Tibial nerve (tissue), 4 donors: ENCODE data around the gene XRCC4. TPM values are rescaled to one million over a fixed set of nuclear protein-coding genes. Genes with fewer than 3 reads are reported as not detected.

ENCODE experiments used
- DNase-seq, 2 donors: peaks; one replicate each; pipeline ENCODE4 v3.0.0-alpha.2; 2019; ENCODE audit warnings: low spot score in 2 of 2
- H3K27ac ChIP-seq, 4 donors: fragments of 200-600 bp; sonication (generic) in 3 of 4; one replicate each; pipeline ENCODE4 v1.5.1; 2017 to 2019; ENCODE audit warnings: mild to moderate bottlenecking in 1 of 4
- H3K27me3 ChIP-seq, 2 donors: fragments of 200-600 bp; sonication (generic) in 1 of 2; one replicate each; pipeline versions ENCODE4 v1.5.1 to v1.6.0; 2017 to 2019
- H3K36me3 ChIP-seq, 3 donors: fragments of 200-600 bp; sonication (generic); one replicate each; pipeline ENCODE4 v1.5.1; 2018 to 2019
- H3K4me1 ChIP-seq, 4 donors: fragments of 200-600 bp; sonication (generic) in 3 of 4; one replicate each; pipeline ENCODE4 v1.5.1; 2017 to 2019
- H3K4me3 ChIP-seq, 4 donors: fragments of 200-600 bp; sonication (generic) in 3 of 4; one replicate each; pipeline ENCODE4 v1.5.1; 2017 to 2019; ENCODE audit warnings: mild to moderate bottlenecking in 1 of 4, moderate library complexity in 1 of 4
- H3K9me3 ChIP-seq, 4 donors: fragments of 200-600 bp; sonication (generic) in 3 of 4; one replicate each; pipeline ENCODE4 v1.5.1; 2017 to 2019
- CTCF ChIP-seq, 5 experiments: fragments of 200-600 bp in 3 of 5; fragments of 450-650 bp in 2 of 5; sonication (generic) in 3 of 5; IDR thresholded peaks; one replicate each; pipeline ENCODE4 v1.5.1; 2016 to 2019; ENCODE audit warnings: antibody characterized with exemption in 5 of 5, mild to moderate bottlenecking in 3 of 5, moderate library complexity in 2 of 5
- EP300 ChIP-seq, 2 donors: sonication (generic); formaldehyde crosslinking; IDR thresholded peaks; one replicate each; pipeline ENCODE4 v1.6.1; 2017; ENCODE audit warnings: antibody characterized with exemption in 2 of 2, mild to moderate bottlenecking in 1 of 2
- POLR2A ChIP-seq, 2 donors: fragments of 450-650 bp; IDR thresholded peaks; one replicate each; pipeline ENCODE4 v1.6.1; 2017; ENCODE audit warnings: antibody characterized with exemption in 2 of 2, mild to moderate bottlenecking in 2 of 2, moderate library complexity in 2 of 2
- WGBS, 2 donors: methylation state at CpG; one replicate each; pipeline ENCODE4 v1.1.5; 2018; 5-methylcytosine and 5-hydroxymethylcytosine counted together
- total RNA-seq, 4 donors: library from RNA; depleted of rRNA; stranded (reverse); fragments of >200 nt; gene quantifications; one replicate each; pipeline ENCODE4 v1.1.0, GENCODE V29; 2016

XRCC4 gene
- total RNA-seq, 4 donors from 2014 or later: 3.1 to 11.7 (median 8.2) TPM

GRCh38 chr5:83099001-83099400 lies 21.7 kb downstream of the XRCC4 start:
- no peak for DNase-seq
- Histone ChIP-seq H3K27ac (no peak overlapping the region), H3K36me3 (no peaks in the 10 kb centered on the region), H3K4me3 (no peak overlapping the region), H3K9me3 (peaks cover 0 to 5% (median under 1%) of the 10 kb centered on the region in 4 donors), H3K27me3 (no peaks in the 10 kb centered on the region), H3K4me1 (peaks cover 0 to 5% (median 0%) of the 10 kb centered on the region in 4 donors)
- TF ChIP-seq CTCF (IDR thresholded peaks at IDR 0.05) (no peak), POLR2A (IDR thresholded peaks at IDR 0.05) (no peak), EP300 (IDR thresholded peaks at IDR 0.05) (no peak)

DNA sequence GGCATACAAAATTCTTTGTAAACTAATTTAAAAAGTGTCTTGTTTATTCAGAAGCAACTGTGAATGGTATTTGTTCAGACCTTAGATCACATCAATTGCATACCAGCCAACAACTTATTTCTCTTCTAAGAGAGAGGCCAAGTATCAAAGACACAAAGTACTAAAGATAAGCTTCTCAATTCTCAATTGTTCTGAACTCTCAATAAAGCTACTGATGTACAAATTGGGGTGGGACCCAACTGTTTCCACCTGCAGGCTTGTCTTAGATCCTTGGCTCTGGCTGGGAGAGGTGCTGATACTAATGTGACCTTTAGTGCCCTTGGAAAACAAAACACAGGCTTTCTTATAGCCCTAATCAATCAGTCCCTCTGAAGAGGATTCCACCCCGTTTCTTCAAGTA lies 22.1 kb downstream of the XRCC4 start:
- Histone ChIP-seq H3K9me3 (peaks cover 0 to under 1% (median 0%) of the 10 kb centered on the region in 4 donors), H3K4me3 (no peak overlapping the region), H3K4me1 (peaks cover 0 to 5% (median 0%) of the 10 kb centered on the region in 4 donors), H3K27me3 (no peaks in the 10 kb centered on the region), H3K36me3 (no peaks in the 10 kb centered on the region), H3K27ac (no peak overlapping the region)
- DNase-seq: no peak
- WGBS, 2 donors: 44 to 65% methylated on average over 1 of the region's 1 CpG
- no peak for TF ChIP-seq EP300 (IDR thresholded peaks at IDR 0.05)
- TF ChIP-seq POLR2A (IDR thresholded peaks at IDR 0.05): no peak
- TF ChIP-seq CTCF (IDR thresholded peaks at IDR 0.05): no peak

- H3K4me3 ChIP-seq: no peak overlapping the region
- H3K36me3 ChIP-seq: no peaks in the 10 kb centered on the region
- no peaks in the 10 kb centered on the region for H3K27me3 ChIP-seq
- H3K9me3 ChIP-seq: no peaks in the 10 kb centered on the region
- 93 to 96% methylated on average over 1 of the region's 1 CpG for WGBS, 2 donors
- H3K4me1 ChIP-seq: peaks cover 0 to 5% (median 0%) of the 10 kb centered on the region in 4 donors
- H3K27ac ChIP-seq: no peak overlapping the region
- TF ChIP-seq EP300 (IDR thresholded peaks at IDR 0.05) (no peak), POLR2A (IDR thresholded peaks at IDR 0.05) (no peak), CTCF (IDR thresholded peaks at IDR 0.05) (no peak)
- no peak for DNase-seq
Observed at GRCh38 chr5:83101514-83101913, 24.2 kb downstream of the XRCC4 start.

DNA sequence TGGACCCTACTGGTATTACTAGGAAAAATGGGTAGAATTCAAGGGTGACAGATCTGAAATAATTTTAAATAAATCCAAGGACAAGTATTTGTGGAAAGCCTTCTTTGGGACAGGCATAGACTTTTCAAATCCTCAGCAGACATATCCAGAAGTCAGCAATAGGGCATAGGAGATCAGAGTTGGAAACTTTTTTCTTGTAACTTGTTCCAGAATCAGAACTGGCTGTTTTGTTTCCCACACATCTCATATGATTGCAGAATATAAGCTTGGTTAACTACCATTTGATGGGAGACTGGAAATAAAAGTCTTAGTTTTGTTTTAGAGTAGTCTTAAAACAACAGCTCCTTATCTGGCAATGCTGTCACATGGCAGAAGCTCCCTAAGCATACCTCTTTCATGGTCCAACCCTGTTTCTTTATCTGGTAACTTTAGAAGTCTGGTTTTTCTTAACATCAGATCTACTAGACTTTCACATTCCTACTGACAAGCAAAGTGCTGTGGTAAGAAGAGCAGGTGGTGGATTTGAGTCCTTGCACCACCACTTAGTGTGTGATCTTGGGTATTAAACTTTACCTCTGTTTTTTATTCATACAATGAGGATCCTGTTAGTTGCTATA lies 25.1 kb downstream of the XRCC4 start:
- Histone ChIP-seq H3K9me3 (no peaks in the 10 kb centered on the region), H3K36me3 (no peaks in the 10 kb centered on the region)

DNA sequence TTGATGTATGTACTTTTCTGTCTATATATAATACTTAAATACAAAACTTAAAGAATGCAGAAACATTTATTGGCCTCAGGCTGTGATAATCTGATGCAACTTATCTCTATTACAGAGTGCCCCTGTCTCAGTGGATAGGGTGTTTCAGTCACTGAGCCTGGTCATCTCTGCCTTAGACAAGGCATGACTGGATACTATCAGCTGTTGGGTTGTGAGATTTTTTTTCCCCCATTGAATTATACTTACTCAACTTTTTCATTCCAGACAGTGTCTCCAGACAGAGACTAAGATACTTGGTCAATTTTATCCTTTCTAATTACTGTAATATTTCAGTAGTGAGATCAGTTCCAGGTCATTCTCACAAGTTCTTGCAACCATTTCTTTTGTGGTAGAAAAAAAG lies 26.7 kb downstream of the XRCC4 start:
- Histone ChIP-seq H3K9me3 (no peaks in the 10 kb centered on the region), H3K4me1 (peaks cover 0 to 5% (median 0%) of the 10 kb centered on the region in 4 donors), H3K4me3 (no peak overlapping the region), H3K27me3 (no peaks in the 10 kb centered on the region), H3K36me3 (no peaks in the 10 kb centered on the region), H3K27ac (no peak overlapping the region)
- TF ChIP-seq CTCF (IDR thresholded peaks at IDR 0.05) (no peak), EP300 (IDR thresholded peaks at IDR 0.05) (no peak), POLR2A (IDR thresholded peaks at IDR 0.05) (no peak)
- DNase-seq: no peak

More for the DNA sequence above, 25.1 kb downstream of the XRCC4 start:
- Histone ChIP-seq H3K27me3 (no peaks in the 10 kb centered on the region), H3K27ac (no peak overlapping the region), H3K4me3 (no peak overlapping the region), H3K4me1 (peaks cover 0 to 5% (median 0%) of the 10 kb centered on the region in 4 donors)
- DNase-seq: no peak
- TF ChIP-seq EP300 (IDR thresholded peaks at IDR 0.05): no peak
- TF ChIP-seq CTCF (IDR thresholded peaks at IDR 0.05): no peak
- no peak for TF ChIP-seq POLR2A (IDR thresholded peaks at IDR 0.05)
